Measurements from ENCODE around the gene SUSD2. TPM values are rescaled to one million over a fixed set of nuclear protein-coding genes. Genes with fewer than 3 reads are reported as not detected.

Gene SUSD2
- total RNA-seq, 4 donors from 2014 or later = 5.1 to 41.4 (median 29.0) TPM

DNA sequence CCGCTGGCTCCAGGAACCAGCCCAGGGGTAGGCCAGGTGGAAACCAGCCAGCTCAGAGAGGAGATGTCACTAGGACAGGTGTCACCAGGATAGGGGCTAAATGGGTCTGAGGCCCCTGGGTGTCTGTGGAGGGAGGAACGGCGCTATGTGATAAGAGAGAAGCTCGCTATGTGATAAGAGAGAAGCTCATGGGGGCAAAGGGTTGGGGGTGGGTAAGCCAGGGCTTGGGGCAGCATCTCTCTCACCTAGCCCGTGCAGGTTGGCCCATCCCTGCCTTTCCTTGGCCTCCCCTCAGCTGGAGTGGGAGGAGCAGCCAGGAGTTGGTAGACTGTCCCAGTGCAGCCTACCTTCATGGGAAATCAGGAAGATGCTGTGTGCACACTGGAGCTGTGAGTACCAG lies 26.5 kb upstream of the SUSD2 start:
- Histone ChIP-seq H3K9me3 (no peaks in the 10 kb centered on the region), H3K27ac (no peak overlapping the region), H3K4me3 (no peak overlapping the region), H3K4me1 (peaks cover 35% of the 10 kb centered on the region), H3K36me3 (no peaks in the 10 kb centered on the region), H3K27me3 (no peaks in the 10 kb centered on the region)
- no peak for DNase-seq (ENCODE audit: low spot score in 2 of 2)
- WGBS = 94% methylated on average over 5 of the region's 5 CpGs
- TF ChIP-seq, protein P1, sequence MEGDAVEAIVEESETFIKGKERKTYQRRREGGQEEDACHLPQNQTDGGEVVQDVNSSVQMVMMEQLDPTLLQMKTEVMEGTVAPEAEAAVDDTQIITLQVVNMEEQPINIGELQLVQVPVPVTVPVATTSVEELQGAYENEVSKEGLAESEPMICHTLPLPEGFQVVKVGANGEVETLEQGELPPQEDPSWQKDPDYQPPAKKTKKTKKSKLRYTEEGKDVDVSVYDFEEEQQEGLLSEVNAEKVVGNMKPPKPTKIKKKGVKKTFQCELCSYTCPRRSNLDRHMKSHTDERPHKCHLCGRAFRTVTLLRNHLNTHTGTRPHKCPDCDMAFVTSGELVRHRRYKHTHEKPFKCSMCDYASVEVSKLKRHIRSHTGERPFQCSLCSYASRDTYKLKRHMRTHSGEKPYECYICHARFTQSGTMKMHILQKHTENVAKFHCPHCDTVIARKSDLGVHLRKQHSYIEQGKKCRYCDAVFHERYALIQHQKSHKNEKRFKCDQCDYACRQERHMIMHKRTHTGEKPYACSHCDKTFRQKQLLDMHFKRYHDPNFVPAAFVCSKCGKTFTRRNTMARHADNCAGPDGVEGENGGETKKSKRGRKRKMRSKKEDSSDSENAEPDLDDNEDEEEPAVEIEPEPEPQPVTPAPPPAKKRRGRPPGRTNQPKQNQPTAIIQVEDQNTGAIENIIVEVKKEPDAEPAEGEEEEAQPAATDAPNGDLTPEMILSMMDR (IDR thresholded peaks at IDR 0.05) = no peak
- TF ChIP-seq EP300 (IDR thresholded peaks at IDR 0.05) = no peak
- TF ChIP-seq POLR2AphosphoS5 (IDR thresholded peaks at IDR 0.05) = no peak
- TF ChIP-seq POLR2A (IDR thresholded peaks at IDR 0.05) = no peak

DNA sequence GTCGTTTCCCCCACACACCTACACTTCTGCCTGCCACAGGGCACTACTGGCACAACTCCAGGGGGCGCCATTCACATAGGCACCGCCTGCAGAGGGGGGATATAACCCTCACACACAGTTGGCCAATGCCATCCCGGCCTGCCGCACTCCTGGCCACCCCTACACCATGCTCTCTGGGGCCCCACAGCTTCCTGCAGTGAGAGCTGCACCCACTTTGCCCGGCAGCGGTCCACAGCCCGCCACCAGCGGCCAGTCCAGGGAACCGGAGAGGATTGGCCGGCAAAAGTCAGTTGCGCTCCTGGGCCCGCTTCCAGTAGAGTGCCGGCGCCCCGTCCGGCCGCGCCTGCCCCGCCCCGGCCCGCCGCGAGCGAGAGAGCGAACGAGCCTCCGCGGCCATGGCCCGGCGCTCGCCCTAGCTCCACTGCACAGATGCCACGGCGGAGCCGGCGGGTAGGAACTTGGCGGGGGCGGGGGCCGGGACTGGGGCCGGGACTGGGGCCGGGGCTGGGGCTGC lies 25.6 kb upstream of the SUSD2 start:
- TF ChIP-seq, protein P1 (IDR thresholded peaks at IDR 0.05) = peak in 1 of 2 donors; percentile 35
- TF ChIP-seq POLR2A (IDR thresholded peaks at IDR 0.05) = no peak
- peaks cover 35% of the 10 kb centered on the region for H3K4me1 ChIP-seq
- DNase-seq (ENCODE audit: low spot score in 2 of 2) = peak; percentile 84 to 86

DNA sequence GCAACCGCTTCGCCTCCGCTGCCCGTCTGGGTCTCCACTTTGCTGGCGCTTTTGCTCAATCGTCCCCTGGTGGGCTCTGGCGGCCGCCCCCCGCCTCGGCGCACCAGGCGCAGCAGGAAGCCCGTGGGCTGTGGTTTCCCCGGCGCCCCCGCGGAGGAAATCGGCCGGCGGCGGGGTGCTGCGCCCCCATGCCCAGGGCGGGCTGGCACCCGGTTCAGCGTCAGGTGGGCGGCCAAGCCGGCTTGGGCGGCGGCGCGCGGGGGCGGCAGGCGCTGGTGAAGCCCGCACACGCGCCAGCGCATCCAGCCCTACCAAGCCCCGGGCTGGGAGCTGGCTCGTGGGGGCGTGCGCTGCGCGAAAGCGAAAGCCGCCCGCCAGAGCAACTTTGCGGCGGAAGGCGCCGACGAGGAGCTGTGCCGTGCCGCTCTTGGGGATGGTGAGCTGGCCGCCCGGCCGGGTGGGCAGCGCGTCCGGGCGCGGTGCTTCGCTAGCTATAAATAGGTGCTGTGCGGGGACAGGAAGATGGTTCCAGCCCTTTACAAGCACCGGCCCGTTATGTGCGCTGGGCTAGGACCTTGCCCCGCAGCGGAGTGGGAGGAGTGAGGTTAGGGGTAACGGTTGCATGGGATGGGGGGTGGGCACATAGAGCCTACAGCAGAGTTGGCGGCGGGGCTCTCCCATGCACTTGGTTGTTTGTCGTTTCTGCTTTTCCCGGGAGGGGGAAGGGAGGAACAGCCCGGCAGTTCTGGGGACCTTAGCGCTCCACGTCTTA lies 25.0 kb upstream of the SUSD2 start:
- Histone ChIP-seq H3K4me3 (peak overlapping the region; percentile 91), H3K4me1 (peaks cover 38% of the 10 kb centered on the region), H3K27me3 (no peaks in the 10 kb centered on the region), H3K9me3 (no peaks in the 10 kb centered on the region), H3K27ac (peak overlapping the region; percentile 84), H3K36me3 (no peaks in the 10 kb centered on the region)
- no peak for TF ChIP-seq POLR2AphosphoS5 (IDR thresholded peaks at IDR 0.05)
- TF ChIP-seq EP300 (IDR thresholded peaks at IDR 0.05) = no peak
- TF ChIP-seq, protein P1 (IDR thresholded peaks at IDR 0.05) = no peak
- TF ChIP-seq POLR2A (IDR thresholded peaks at IDR 0.05) = no peak
- whole genome bisulfite sequencing = 0% methylated on average over 8 of the region's 77 CpGs
- DNase-seq (ENCODE audit: low spot score in 2 of 2) = no peak

More for the DNA sequence above, 25.6 kb upstream of the SUSD2 start:
- peak overlapping the region; percentile 91 for H3K4me3 ChIP-seq
- H3K27me3 ChIP-seq = no peaks in the 10 kb centered on the region
- H3K36me3 ChIP-seq = no peaks in the 10 kb centered on the region
- H3K27ac ChIP-seq = peak overlapping the region; percentile 84
- WGBS = 1% methylated on average over 39 of the region's 41 CpGs
- no peaks in the 10 kb centered on the region for H3K9me3 ChIP-seq

DNA sequence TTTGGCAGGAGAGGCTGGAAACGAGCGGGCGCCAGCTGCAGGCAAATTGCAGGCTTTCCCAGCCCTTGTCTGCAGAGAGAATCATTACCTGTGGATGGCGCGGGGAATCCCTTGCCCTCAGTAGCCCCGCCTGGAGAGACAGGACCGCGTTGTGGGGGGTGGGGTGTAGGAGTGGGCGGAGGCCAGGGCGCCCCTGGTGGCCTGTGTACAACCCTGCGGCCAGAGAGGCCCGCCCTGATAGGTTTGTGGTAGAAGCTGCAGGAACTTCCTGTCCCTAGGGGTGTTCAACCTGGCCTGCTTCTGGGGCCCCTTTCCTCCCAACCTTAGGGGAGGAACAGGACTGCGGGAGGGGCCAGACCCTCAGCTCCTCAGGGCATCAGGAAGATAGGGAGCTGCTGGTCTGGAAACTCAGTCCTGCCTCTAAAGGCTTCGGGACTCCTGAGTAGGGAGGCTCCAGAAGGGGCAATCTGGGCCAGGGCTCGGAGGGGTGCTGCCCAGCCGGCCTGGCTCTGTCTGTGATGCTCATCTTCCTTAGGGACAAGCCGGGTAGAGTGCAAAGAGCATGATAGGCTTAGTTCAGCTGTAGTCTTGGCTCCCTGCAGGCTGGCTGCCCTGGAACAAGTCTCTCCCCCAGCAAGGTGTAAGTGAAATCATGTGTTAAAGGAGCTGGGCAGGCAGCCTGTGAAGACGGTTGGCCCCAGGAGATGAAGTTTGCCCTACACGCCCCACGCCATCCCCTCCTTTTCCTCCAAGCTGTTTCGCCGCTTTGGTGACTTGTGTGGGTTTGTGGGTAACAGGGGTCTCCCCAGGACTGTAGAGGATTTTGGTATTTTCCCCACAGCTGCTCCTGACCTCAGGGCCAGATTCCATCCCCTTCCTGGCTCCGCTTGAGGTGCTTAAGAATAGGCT lies 24.1 kb upstream of the SUSD2 start:
- peak; percentile 90 to 94 for DNase-seq (ENCODE audit: low spot score in 2 of 2)
- H3K36me3 ChIP-seq = no peaks in the 10 kb centered on the region
- TF ChIP-seq, protein P1 (IDR thresholded peaks at IDR 0.05) = peak; percentile 63 to 89
- TF ChIP-seq POLR2A (IDR thresholded peaks at IDR 0.05) = no peak
- H3K4me1 ChIP-seq = peaks cover 40% of the 10 kb centered on the region
- peak overlapping the region; percentile 91 for H3K4me3 ChIP-seq
- no peaks in the 10 kb centered on the region for H3K9me3 ChIP-seq
- H3K27me3 ChIP-seq = no peaks in the 10 kb centered on the region
- no CpG with 5 or more reads among the region's 23 CpGs for WGBS
- H3K27ac ChIP-seq = no peak overlapping the region

DNA sequence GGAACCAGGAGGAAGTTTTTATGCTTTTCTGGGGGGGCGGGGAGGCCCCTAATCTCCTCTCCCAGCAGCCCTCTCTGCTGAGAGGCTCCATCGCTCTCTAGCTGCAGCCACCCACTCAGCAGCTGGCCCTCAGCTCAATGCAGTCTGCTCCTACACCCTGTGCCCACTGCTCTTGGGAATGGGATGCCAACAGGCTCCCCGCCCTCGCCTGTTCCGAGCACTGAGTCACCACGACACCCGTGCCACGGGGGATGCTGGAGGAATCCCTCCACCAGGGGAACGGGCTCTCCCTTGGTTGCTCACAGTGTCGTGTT lies 23.5 kb upstream of the SUSD2 start:
- no peak for DNase-seq (ENCODE audit: low spot score in 2 of 2)
- no peak for TF ChIP-seq EP300 (IDR thresholded peaks at IDR 0.05)
- TF ChIP-seq, protein P1 (IDR thresholded peaks at IDR 0.05) = no peak
- TF ChIP-seq POLR2A (IDR thresholded peaks at IDR 0.05) = no peak
- no peak for TF ChIP-seq POLR2AphosphoS5 (IDR thresholded peaks at IDR 0.05)
- Histone ChIP-seq H3K9me3 (no peaks in the 10 kb centered on the region), H3K36me3 (peaks cover 4% of the 10 kb centered on the region), H3K4me3 (peak overlapping the region; percentile 91), H3K27ac (no peak overlapping the region), H3K27me3 (no peaks in the 10 kb centered on the region), H3K4me1 (peaks cover 44% of the 10 kb centered on the region)
- 70% methylated on average over 6 of the region's 10 CpGs for WGBS

All from suprapubic skin (tissue), 4 donors.